ENCODE measurements around the gene POLD2. TPM values are rescaled to one million over a fixed set of nuclear protein-coding genes. Genes with fewer than 3 reads are reported as not detected.

Gene POLD2
- total and polyA plus RNA-seq, 2 of the 8 experiments (the other 6 are each of a cell fraction or from before 2014, with no cell fraction given), result 148 to 214 TPM

- no peak for TF ChIP-seq TAF1 (IDR thresholded peaks at IDR 0.05; ENCODE audit: low read depth, low read length)
- no peak for TF ChIP-seq YY1 (IDR thresholded peaks at IDR 0.05; ENCODE audit: low read depth, low read length)
- no peak for TF ChIP-seq CHD2 (IDR thresholded peaks at IDR 0.05; ENCODE audit: low read length)
- no peak for TF ChIP-seq SP2 (IDR thresholded peaks at IDR 0.05; ENCODE audit: low read length)
- no peak for TF ChIP-seq RNF2 (IDR thresholded peaks at IDR 0.05; ENCODE audit: borderline replicate concordance, low read depth, low read length, missing control alignments, poor library complexity, severe bottlenecking)
These were observed 51.5 kb downstream of the POLD2 start (continued) for GRCh38 chr7:44071726-44072363.

Data from H1 (cell line).